ENCODE data around the gene CNPY4. TPM values are rescaled to one million over a fixed set of nuclear protein-coding genes. Genes with fewer than 3 reads are reported as not detected.

Gene CNPY4
- total RNA-seq, 4 donors from 2014 or later: 3.3 to 53.6 (median 24.7) TPM; not detected in 1

- Histone ChIP-seq H3K9me3 (no peaks in the 10 kb centered on the region), H3K27me3 (no peaks in the 10 kb centered on the region), H3K36me3 (no peaks in the 10 kb centered on the region), H3K27ac (peak overlapping the region; percentile 84 to 94), H3K4me1 (peaks cover 4 to 6% of the 10 kb centered on the region in 2 donors), H3K4me3 (peak overlapping the region; percentile 74 to 83)
- no peak for TF ChIP-seq CTCF (IDR thresholded peaks at IDR 0.05)
- TF ChIP-seq POLR2A (IDR thresholded peaks at IDR 0.05): no peak
- intact Hi-C loops (cut with DNase I; ENCODE audit: low total_unique reads): no loop called here
- peak; percentile 75 to 80 for DNase-seq
These were observed 717 bp downstream of the CNPY4 start for GRCh38 chr7:100119970-100120732.

- Histone ChIP-seq H3K4me1 (peaks cover 4 to 6% of the 10 kb centered on the region in 2 donors), H3K27ac (peak overlapping the region; percentile 84 to 94), H3K27me3 (no peaks in the 10 kb centered on the region), H3K36me3 (no peaks in the 10 kb centered on the region), H3K4me3 (peak overlapping the region in 1 of 2 donors; percentile 74), H3K9me3 (no peaks in the 10 kb centered on the region)
- DNase-seq: no peak
- TF ChIP-seq CTCF (IDR thresholded peaks at IDR 0.05): no peak
- TF ChIP-seq POLR2A (IDR thresholded peaks at IDR 0.05): no peak
- intact Hi-C loops (cut with DNase I; ENCODE audit: low total_unique reads): no loop called here
These were observed 1.3 kb downstream of the CNPY4 start for GRCh38 chr7:100120733-100121036.

DNA sequence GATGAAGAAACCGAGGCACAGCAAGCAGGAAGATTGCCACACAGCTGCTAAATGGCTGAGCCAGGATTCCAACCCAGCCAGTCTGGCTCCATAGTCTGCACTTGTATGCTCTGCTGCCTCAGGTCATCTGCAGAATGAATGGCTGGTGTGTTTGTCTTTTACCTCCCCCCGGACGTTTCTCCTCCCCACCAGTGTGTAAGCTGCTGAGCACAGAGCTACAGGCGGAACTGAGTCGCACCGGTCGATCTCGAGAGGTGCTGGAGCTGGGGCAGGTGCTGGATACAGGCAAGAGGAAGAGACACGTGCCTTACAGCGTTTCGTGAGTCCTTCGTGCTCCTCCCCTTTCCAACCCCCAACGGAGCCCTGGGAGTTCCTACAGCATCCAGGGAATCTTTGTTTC is 2.6 kb downstream of the CNPY4 start:
- no peak overlapping the region for H3K4me3 ChIP-seq
- peaks cover 4 to 6% of the 10 kb centered on the region in 2 donors for H3K4me1 ChIP-seq
- H3K27me3 ChIP-seq: no peaks in the 10 kb centered on the region
- no peaks in the 10 kb centered on the region for H3K36me3 ChIP-seq
- DNase-seq: no peak
- no peak overlapping the region for H3K27ac ChIP-seq
- intact Hi-C loops (cut with DNase I; ENCODE audit: low total_unique reads): no loop called here
- H3K9me3 ChIP-seq: no peaks in the 10 kb centered on the region
- TF ChIP-seq POLR2A (IDR thresholded peaks at IDR 0.05) (no peak), CTCF (IDR thresholded peaks at IDR 0.05) (no peak)

DNA sequence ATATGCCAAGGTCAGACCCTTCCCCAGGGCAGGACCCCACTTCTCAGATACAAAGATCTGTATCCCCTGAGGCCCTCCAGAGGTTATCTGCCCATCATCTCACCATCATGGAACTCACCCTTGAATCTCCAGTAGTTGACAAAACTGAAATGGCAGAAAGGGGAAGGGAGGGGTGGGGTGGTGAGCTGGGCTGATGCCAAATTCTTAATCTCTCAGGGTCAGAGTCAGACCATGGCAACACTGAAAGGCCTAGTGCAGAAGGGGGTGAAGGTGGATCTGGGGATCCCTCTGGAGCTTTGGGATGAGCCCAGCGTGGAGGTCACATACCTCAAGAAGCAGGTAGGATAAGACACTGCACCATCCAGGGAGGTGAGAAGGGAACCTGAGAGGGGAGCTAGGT is 3.1 kb downstream of the CNPY4 start:
- no peak for TF ChIP-seq POLR2A (IDR thresholded peaks at IDR 0.05)
- no peak for TF ChIP-seq CTCF (IDR thresholded peaks at IDR 0.05)
- no peak for DNase-seq
- H3K27me3 ChIP-seq: no peaks in the 10 kb centered on the region
- H3K9me3 ChIP-seq: no peaks in the 10 kb centered on the region
- intact Hi-C loops (cut with DNase I; ENCODE audit: low total_unique reads): no loop called here
- peaks cover 4 to 6% of the 10 kb centered on the region in 2 donors for H3K4me1 ChIP-seq
- no peak overlapping the region for H3K4me3 ChIP-seq
- no peak overlapping the region for H3K27ac ChIP-seq
- H3K36me3 ChIP-seq: no peaks in the 10 kb centered on the region

- no peaks in the 10 kb centered on the region for H3K27me3 ChIP-seq
- H3K4me3 ChIP-seq: no peak overlapping the region
- H3K27ac ChIP-seq: no peak overlapping the region
- peaks cover 6 to 7% of the 10 kb centered on the region in 2 donors for H3K4me1 ChIP-seq
- TF ChIP-seq CTCF (IDR thresholded peaks at IDR 0.05): no peak
- TF ChIP-seq POLR2A (IDR thresholded peaks at IDR 0.05): no peak
- no peak for DNase-seq
- no peaks in the 10 kb centered on the region for H3K36me3 ChIP-seq
- intact Hi-C loops (cut with DNase I; ENCODE audit: low total_unique reads): no loop called here
- no peaks in the 10 kb centered on the region for H3K9me3 ChIP-seq
These were observed 5.1 kb downstream of the CNPY4 start for GRCh38 chr7:100124301-100125230.

Data from uterus (tissue), 4 donors.